ENCODE measurements around the gene DCANP1. TPM values are rescaled to one million over a fixed set of nuclear protein-coding genes. Genes with fewer than 3 reads are reported as not detected.

DCANP1 gene
- total RNA-seq, 1 experiment from 2014 or later, result not detected

- ATAC-seq (no peak), DNase-seq (ENCODE audit: low read depth, low spot score) (no peak)
- TF ChIP-seq ZFX (IDR thresholded peaks at IDR 0.05) (no peak), MAX (IDR thresholded peaks at IDR 0.05) (no peak), TCF7L2 (IDR thresholded peaks at IDR 0.05; ENCODE audit: borderline replicate concordance, extremely low read depth, insufficient read depth, insufficient read length) (no peak), POLR2A (IDR thresholded peaks at IDR 0.05; ENCODE audit: borderline replicate concordance, extremely low read depth, insufficient read depth, insufficient read length) (no peak), ELF1 (IDR thresholded peaks at IDR 0.05; ENCODE audit: borderline replicate concordance, low read depth) (no peak), ZNF274 (IDR thresholded peaks at IDR 0.05; ENCODE audit: low read depth, low read length) (no peak), JUND (IDR thresholded peaks at IDR 0.05) (no peak)
- TF ChIP-seq, protein P1, sequence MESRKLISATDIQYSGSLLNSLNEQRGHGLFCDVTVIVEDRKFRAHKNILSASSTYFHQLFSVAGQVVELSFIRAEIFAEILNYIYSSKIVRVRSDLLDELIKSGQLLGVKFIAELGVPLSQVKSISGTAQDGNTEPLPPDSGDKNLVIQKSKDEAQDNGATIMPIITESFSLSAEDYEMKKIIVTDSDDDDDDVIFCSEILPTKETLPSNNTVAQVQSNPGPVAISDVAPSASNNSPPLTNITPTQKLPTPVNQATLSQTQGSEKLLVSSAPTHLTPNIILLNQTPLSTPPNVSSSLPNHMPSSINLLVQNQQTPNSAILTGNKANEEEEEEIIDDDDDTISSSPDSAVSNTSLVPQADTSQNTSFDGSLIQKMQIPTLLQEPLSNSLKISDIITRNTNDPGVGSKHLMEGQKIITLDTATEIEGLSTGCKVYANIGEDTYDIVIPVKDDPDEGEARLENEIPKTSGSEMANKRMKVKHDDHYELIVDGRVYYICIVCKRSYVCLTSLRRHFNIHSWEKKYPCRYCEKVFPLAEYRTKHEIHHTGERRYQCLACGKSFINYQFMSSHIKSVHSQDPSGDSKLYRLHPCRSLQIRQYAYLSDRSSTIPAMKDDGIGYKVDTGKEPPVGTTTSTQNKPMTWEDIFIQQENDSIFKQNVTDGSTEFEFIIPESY (IDR thresholded peaks at IDR 0.05; ENCODE audit: extremely low read depth, insufficient replicate concordance, low read length), result no peak
- Histone ChIP-seq H3K27ac (ENCODE audit: low read depth, low read length) (no peak overlapping the region), H3K36me3 (ENCODE audit: control insufficient read depth in 1 of 2, insufficient read depth in 2 of 2, low read length in 2 of 2) (no peaks in the 10 kb centered on the region), H3K9ac (ENCODE audit: low read length) (no peak overlapping the region), H4K20me1 (ENCODE audit: insufficient read depth) (no peaks in the 10 kb centered on the region), H3K9me3 (ENCODE audit: control insufficient read depth in 1 of 2, insufficient read depth in 1 of 2, low read depth in 1 of 2, low read length in 2 of 2) (no peaks in the 10 kb centered on the region), H3K4me2 (ENCODE audit: low read length) (no peak overlapping the region), H3K27me3 (ENCODE audit: insufficient read depth, low read length) (no peaks in the 10 kb centered on the region), H3K4me1 (ENCODE audit: control insufficient read depth in 1 of 2, insufficient read depth in 2 of 2, low read length in 2 of 2) (peaks cover 2 to 13% of the 10 kb centered on the region in 2 experiments; a peak in 3 of 4 replicates), H3K79me2 (ENCODE audit: insufficient read depth, low read length) (no peaks in the 10 kb centered on the region), H2AFZ (ENCODE audit: low read depth, low read length, poor library complexity, severe bottlenecking) (no peak overlapping the region), H3K9me2 (ENCODE audit: insufficient read depth) (no peaks in the 10 kb centered on the region), H3K4me3 (replicated peaks in 1 of 2; ENCODE audit: low read depth in 1 of 2, low read length in 2 of 2) (no peak overlapping the region)
- RAD21 ChIA-PET (ENCODE audit: low non-redundant PET in 1 of 2, low total read pairs in 2 of 2, uncharacterized antibody in 2 of 2, unreplicated experiment in 2 of 2), result no interaction called here
- POLR2A ChIA-PET, result no interaction called here
- CTCF ChIA-PET, result no interaction called here
- BruUV-seq (replicated peaks), result no TSS peak
- intact Hi-C loops (cut with micrococcal nuclease), result no loop called here
These were observed 18.6 kb downstream of the DCANP1 start for GRCh38 chr5:135428586-135428985.
